Nephron (organoid): ENCODE results near the gene LSG1.

Experiments
- H3K27ac Mint-ChIP-seq, 3 experiments: 2 replicates each; pipeline ENCODE4 v1.8.0; 2020; ENCODE audit warnings: mixed read lengths in 3 of 3, mild to moderate bottlenecking in 2 of 3, moderate library complexity in 1 of 3
- H3K27me3 Mint-ChIP-seq: 2 replicates; pipeline ENCODE4 v1.8.0; 2021; ENCODE audit warnings: low read depth, mild to moderate bottlenecking, moderate library complexity, mixed read lengths
- H3K36me3 Mint-ChIP-seq: 2 replicates; pipeline ENCODE4 v1.8.0; 2020; ENCODE audit warnings: low read depth, mixed read lengths
- H3K4me1 Mint-ChIP-seq: 2 replicates; pipeline ENCODE4 v1.8.0; 2020; ENCODE audit warnings: mixed read lengths
- H3K4me3 Mint-ChIP-seq, 3 experiments: 2 replicates each; pipeline ENCODE4 v1.8.0; 2020; ENCODE audit warnings: mild to moderate bottlenecking in 3 of 3, mixed read lengths in 3 of 3, moderate library complexity in 2 of 3
- H3K9me3 Mint-ChIP-seq: 2 replicates; pipeline ENCODE4 v1.8.0; 2020; ENCODE audit warnings: mixed read lengths
- CTCF ChIP-seq, 3 experiments: fragments of 200-600 bp; sonication (generic); IDR thresholded peaks; one replicate each; pipeline ENCODE4 v1.5.0; 2021; ENCODE audit warnings: antibody characterized with exemption in 3 of 3; ENCODE audit not compliant: unreplicated experiment in 3 of 3

LSG1 gene

GRCh38 chr3:194714137-194714455 lies 42.1 kb upstream of the LSG1 start:
- Mint-ChIP-seq H3K4me1 (peaks cover 17% of the 10 kb centered on the region), H3K9me3 (no peaks in the 10 kb centered on the region), H3K36me3 (no peaks in the 10 kb centered on the region), H3K27ac (no peak overlapping the region), H3K4me3 (no peak overlapping the region), H3K27me3 (no peaks in the 10 kb centered on the region)
- TF ChIP-seq CTCF (IDR thresholded peaks at IDR 0.05; ENCODE audit: unreplicated experiment in 3 of 3) = no peak

GRCh38 chr3:194713299-194714136 lies 41.5 kb upstream of the LSG1 start:
- peaks cover 17% of the 10 kb centered on the region for H3K4me1 Mint-ChIP-seq
- H3K36me3 Mint-ChIP-seq = no peaks in the 10 kb centered on the region
- no peaks in the 10 kb centered on the region for H3K9me3 Mint-ChIP-seq
- no peak overlapping the region for H3K27ac Mint-ChIP-seq
- no peak overlapping the region for H3K4me3 Mint-ChIP-seq
- H3K27me3 Mint-ChIP-seq = no peaks in the 10 kb centered on the region
- TF ChIP-seq CTCF (IDR thresholded peaks at IDR 0.05; ENCODE audit: unreplicated experiment in 3 of 3) = no peak

GRCh38 chr3:194711913-194712312 lies 39.9 kb upstream of the LSG1 start:
- Mint-ChIP-seq H3K27ac (peak overlapping the region in 2 of 3 experiments; percentile 40 to 48), H3K9me3 (peaks cover 3% of the 10 kb centered on the region), H3K4me3 (peak overlapping the region in 1 of 3 experiments; percentile 47), H3K36me3 (no peaks in the 10 kb centered on the region), H3K4me1 (peaks cover 20% of the 10 kb centered on the region), H3K27me3 (peaks cover 1% of the 10 kb centered on the region)
- no peak for TF ChIP-seq CTCF (IDR thresholded peaks at IDR 0.05; ENCODE audit: unreplicated experiment in 3 of 3)

- Mint-ChIP-seq H3K36me3 (no peaks in the 10 kb centered on the region), H3K4me3 (no peak overlapping the region), H3K27me3 (peaks cover 4% of the 10 kb centered on the region), H3K27ac (no peak overlapping the region), H3K9me3 (peaks cover 3% of the 10 kb centered on the region), H3K4me1 (peaks cover 26% of the 10 kb centered on the region)
- no peak for TF ChIP-seq CTCF (IDR thresholded peaks at IDR 0.05; ENCODE audit: unreplicated experiment in 3 of 3)
Observed at GRCh38 chr3:194711286-194711685, 39.3 kb upstream of the LSG1 start.

GRCh38 chr3:194707147-194707540 lies 35.2 kb upstream of the LSG1 start:
- no peak overlapping the region for H3K4me3 Mint-ChIP-seq
- peaks cover 3% of the 10 kb centered on the region for H3K9me3 Mint-ChIP-seq
- peaks cover 22% of the 10 kb centered on the region for H3K4me1 Mint-ChIP-seq
- H3K27me3 Mint-ChIP-seq = peaks cover 15% of the 10 kb centered on the region
- TF ChIP-seq CTCF (IDR thresholded peaks at IDR 0.05; ENCODE audit: unreplicated experiment in 3 of 3) = no peak
- H3K36me3 Mint-ChIP-seq = no peaks in the 10 kb centered on the region
- peak overlapping the region; percentile 6 to 56 (median 15) for H3K27ac Mint-ChIP-seq

GRCh38 chr3:194705761-194706160 lies 33.8 kb upstream of the LSG1 start:
- no peak for TF ChIP-seq CTCF (IDR thresholded peaks at IDR 0.05; ENCODE audit: unreplicated experiment in 3 of 3)
- H3K27ac Mint-ChIP-seq = peak overlapping the region in 1 of 3 experiments; percentile 56

More at GRCh38 chr3:194705761-194706160, 33.8 kb upstream of the LSG1 start:
- Mint-ChIP-seq H3K9me3 (peaks cover 3% of the 10 kb centered on the region), H3K4me1 (peaks cover 17% of the 10 kb centered on the region), H3K4me3 (no peak overlapping the region), H3K36me3 (no peaks in the 10 kb centered on the region), H3K27me3 (peaks cover 15% of the 10 kb centered on the region)
